SHP77 (cell line): ENCODE data around the gene COL27A1.

Experiments
- DNase-seq, 2 experiments: peaks; one replicate each; lab custom pipeline; 2025; lab: John Stamatoyannopoulos, UW

COL27A1 gene

GRCh38 chr9:114155263-114155994, at the start of gene COL27A1:
COL27A1 (plus strand) TSS chr9:114155537; CDS start chr9:114155951, 414 bp downstream.
- DNase-seq = peak; percentile 14 to 46

DNA sequence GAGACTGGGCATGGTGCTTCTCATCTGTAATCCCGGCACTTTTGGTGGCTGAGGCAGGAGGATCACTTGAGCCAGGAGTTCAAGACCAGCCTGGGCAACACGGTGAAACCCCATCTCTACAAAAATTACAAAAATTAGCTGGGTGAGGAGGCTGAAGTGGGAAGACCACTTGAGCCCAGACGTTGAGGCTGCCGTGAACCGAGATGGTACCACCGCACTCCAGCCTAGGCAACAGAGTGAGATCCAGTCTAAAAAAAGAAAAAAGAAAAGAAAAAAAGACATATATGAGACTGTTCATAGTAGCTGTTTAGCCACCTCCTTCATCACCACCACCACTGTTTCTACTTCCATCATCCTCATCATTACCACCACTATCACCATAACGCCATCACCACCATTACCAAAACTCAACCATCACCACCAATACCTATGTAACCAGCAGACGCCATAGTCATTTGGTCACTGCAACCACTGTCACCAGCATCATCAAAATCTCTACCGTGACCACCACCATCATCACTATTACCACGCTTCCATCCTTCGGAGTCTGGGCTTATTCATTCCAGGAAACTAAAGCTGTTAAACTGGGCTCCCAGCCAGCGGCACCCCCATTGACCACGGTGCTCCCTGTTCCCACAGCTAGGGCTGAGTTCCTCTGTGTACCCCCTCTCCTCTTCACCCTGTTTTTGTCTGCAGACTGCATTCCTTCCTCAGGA, 47.9 kb upstream of the COL27A1 start:
- no peak for DNase-seq

DNA sequence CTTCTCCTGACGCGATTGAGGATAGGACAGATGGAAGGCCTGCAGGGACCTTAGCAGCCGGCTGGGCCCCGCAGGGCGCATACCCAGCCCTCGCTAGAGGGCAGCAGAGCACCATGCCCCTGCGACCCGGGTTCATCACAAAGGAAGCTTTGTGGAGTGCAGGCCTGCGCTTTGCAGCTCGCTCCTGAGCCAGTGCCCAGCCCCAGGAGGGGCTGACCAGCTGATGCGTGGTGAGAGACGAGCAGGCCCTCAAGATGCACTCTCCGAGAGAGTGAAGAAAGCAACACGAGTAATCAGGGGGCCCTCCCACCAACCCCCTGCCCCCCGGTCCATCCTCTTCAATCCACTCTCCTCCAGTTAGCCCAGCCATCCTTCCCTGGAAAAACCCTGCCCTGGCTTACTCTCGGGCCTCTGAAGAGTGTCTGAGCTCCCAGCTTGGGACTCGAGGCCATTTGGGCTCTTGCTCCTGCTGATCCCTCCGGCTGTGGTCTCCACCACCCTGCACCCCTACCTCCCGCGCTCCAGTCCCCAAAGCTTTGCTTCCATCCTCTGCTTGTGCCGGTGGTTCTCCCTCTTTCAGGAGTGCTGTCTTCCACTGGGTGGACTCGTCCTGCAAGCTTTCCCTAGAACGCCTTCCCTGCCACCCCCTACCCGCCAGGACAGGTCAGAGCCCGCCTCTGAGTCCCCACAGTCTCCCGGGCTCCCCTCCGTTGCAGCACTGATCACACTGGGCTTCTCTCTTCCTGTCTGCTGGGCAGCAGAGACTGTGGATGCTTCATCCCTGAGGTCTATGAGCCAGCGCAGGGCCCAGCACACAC, 47.1 kb upstream of the COL27A1 start:
- DNase-seq = peak; percentile 45 to 57

DNA sequence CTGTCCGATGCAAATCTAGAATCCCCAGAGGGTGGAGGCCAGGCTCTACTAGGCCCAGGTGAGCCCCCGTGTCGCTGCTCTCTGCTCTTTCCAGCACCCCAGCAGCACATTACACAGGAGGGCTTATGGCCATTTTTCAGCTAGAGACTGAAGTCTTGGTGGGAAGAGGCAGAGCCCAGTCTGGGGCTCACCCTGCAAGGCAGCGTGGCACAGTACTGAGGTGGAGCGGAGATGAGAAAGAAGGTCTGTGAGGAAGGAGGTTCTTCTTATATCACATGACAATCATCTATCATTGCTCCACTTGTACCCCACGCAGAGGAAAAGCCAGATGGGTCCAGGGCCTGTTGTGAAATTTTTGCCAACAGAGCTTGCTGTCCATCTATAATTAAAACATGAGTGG, 46.2 kb upstream of the COL27A1 start:
- no peak for DNase-seq

GRCh38 chr9:114110180-114110579, 45.2 kb upstream of the COL27A1 start:
- no peak for DNase-seq

DNA sequence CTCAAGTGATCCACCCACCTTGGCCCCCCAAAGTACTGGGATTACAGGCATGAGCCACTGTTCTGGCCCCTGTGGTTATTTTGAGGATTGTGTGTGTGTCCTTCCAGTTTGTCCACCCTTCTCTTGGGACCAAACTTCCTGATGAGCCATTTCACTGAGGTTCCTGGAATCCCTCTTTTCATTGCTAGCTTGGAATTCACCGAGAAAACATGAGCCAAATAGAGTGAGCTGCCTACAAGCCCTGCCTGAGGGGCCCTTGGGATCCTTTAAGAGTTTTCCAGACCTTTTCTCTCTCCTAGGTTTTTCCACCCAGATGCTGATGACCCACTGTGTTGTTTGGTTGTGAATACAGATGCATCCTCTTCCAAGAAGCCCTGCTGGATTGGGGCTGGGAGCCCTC, 43.0 kb upstream of the COL27A1 start:
- DNase-seq = no peak

- no peak for DNase-seq
Observed at GRCh38 chr9:114112778-114113584, 42.4 kb upstream of the COL27A1 start.

- DNase-seq = no peak
Observed at GRCh38 chr9:114114364-114114763, 41.0 kb upstream of the COL27A1 start.

GRCh38 chr9:114115654-114116125, 39.6 kb upstream of the COL27A1 start:
- DNase-seq = no peak

DNA sequence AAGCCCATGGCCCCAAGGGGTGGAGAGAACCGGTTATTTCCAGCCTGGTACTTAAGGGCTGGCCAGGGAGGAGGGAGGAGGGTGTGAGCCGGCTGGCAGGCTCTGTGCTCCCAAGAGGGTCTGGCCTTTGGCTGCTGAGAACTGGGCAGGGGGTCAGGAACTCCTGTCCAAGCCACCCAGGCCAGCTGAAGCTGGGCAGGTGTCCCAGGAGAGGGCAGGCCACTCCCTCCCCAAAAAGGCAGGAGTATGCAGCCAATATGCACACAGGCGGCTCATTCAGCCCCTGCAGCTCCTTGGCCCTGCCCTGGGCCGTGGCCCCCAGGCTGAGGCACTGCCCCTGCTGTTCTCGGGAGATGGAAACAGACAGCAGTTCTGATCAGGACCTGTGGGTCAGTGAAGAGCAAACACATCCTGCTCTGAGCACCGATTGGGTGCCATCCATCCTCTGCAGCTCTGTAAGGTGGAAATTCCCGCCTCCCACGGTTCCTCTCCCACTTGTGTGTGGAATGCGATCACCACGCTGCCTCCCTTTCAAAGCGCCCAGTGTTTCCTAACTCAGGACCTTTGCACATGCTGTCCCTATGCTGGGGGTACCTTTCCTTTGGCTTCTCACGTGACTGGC, 39.1 kb upstream of the COL27A1 start:
- DNase-seq = no peak

- DNase-seq = no peak
Observed at GRCh38 chr9:114117614-114117995, 37.7 kb upstream of the COL27A1 start.

GRCh38 chr9:114117996-114118830, 37.1 kb upstream of the COL27A1 start:
- DNase-seq = no peak

DNA sequence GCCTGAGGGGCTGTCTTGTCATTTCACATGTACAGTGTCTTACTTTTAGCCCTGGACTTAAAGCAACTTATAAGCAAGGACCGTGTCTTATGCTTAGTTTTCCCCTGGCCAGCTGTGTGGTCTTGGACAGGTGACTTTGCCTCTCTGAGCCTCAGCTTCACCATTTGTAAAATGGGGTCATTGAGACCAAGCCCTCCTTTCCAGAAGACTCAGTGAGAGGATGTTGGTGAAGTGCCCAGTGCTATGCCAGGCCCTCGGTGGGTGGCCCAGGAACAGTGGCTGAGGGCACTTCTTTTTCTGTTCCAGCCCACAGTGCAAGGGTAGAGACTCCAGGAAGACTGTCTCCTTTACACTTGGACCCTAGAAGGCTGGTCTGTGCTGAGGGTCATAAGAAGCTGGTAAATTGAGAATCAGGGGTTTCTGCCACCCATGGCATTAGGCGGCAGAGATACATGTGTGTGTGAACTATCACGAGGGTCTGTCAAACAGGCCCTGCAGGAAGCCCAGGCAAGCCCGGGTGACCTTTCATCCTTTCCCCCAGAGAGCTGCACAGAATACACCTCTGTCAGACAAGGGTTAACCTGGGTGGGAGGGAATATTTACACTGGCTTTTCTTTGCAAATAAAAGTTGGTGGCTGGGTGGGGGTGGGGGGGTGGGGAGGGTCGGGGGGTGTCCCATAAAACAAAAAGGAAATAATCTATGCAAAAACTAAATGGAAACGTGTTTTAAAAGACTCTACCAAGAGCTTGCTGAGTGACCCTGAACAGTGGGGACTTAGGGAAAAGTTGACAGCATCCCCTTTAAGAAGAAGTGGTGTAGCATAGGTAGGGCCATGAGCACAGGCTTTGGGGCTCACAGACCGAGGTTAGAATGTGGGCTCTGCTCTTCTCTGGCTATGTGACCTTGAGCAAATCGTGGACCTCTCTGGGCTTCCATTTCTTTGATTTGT, 35.8 kb upstream of the COL27A1 start:
- no peak for DNase-seq

GRCh38 chr9:114120192-114121014, 34.9 kb upstream of the COL27A1 start:
- DNase-seq = no peak

DNA sequence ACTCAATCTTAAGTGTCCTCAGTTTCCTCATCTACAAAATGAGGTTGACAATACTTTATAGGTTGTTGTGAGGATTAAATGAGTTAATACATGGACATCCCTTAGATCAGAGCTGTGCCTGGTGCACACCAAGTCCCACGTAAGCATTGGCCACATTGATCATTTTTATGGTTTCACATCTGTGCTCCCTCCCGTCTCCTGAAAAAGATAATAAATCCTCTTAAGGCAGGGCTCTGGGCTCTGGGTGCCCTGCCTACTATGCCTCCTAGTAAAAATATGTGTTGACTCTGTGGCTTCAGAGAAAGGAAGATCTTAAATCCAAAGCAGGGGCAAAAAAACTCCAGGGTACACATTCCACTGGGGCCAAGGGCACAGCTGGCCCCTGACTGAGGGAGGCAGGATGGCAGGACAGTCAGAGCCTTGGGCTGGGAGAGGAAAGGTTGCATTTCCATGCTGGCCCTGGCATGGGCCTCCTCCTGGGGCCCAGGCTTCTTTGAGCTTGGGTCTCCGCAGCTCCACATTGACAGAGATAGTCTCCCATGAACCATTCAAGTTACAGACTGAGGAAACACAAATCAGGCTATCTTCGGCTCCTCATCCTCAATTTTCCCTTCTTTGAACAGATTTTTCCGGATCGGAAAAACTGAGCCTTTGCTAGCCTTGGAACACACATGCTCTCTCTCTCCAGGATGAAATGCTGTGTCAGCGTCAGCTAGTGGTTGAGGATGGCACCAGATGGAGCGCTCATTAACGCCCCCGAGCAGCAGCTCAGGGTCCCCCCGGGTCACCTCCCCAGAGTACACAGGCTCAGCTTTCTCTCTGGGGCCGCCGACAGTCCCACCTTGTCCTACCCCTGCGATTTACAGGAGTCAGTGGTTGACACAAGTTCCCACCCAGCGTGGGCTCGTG, 33.9 kb upstream of the COL27A1 start:
- DNase-seq = no peak

DNA sequence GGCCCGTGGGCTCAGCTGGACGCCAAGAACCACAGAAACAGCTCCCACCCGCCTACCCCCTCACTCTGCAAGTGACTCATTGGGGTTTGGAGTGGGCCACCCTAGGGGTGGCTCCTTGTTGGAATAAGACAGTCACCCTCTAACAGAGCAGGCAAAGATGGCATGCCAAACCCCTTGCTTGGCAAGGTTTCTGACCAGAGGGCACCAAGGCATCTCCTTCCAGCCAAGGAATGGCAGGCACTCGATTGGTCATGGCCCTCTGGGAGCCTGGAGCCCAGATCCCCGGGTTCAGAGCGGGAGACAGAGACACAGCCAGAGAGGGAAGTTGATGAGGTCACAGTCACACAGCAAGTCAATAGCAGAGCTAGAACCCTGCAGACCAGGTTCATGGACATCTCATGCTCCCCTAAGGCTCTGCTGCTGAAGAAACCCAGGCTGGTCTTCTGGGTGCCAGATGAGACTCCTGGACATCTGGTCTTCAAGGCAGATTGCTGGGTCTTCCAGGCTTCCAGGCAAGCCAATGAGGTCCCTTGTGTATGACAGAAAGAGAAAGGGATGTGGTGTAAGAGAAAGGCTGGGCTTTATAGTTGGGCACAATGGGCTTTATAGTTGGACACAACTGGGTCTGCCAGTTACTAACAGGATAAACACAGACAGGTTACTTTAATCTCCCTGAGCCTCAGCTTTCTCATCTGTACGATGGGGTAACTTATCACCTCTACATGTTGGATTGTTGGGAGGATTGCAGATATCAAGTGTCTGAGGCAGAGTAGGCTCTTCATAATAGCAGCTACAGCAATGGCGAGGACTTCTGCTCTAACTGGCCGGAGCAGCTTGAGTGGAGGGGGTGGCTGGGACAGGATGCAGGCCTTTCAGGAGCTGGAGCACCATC, 33.0 kb upstream of the COL27A1 start:
- no peak for DNase-seq
